ENCODE data around the gene MYO1A.
A peak's percentile ranks its signal among the peaks of the same experiment; 100 is the strongest.

Gene MYO1A

GRCh38 chr12:57049890-57050289, at the start of gene MYO1A:
Gene MYO1A (minus strand): TSS chr12:57050129. CDS start chr12:57048323, 1,806 bp downstream.
- no peak for DNase-seq

- DNase-seq, result no peak
Observed at GRCh38 chr12:57099047-57099714, 49.3 kb upstream of the MYO1A start.

- no peak for DNase-seq
Observed at GRCh38 chr12:57098546-57098945, 48.6 kb upstream of the MYO1A start.

- no peak for DNase-seq
Observed at GRCh38 chr12:57097554-57097835, 47.6 kb upstream of the MYO1A start.

GRCh38 chr12:57096748-57097553, 47.0 kb upstream of the MYO1A start:
- DNase-seq, result no peak

GRCh38 chr12:57096099-57096572, 46.2 kb upstream of the MYO1A start:
- DNase-seq, result no peak

- DNase-seq, result no peak
Observed at GRCh38 chr12:57095440-57095839, 45.5 kb upstream of the MYO1A start.

- DNase-seq, result no peak
Observed at GRCh38 chr12:57094208-57095160, 44.6 kb upstream of the MYO1A start.

- no peak for DNase-seq
Observed at GRCh38 chr12:57093415-57094207, 43.7 kb upstream of the MYO1A start.

GRCh38 chr12:57092876-57093414, 43.0 kb upstream of the MYO1A start:
- no peak for DNase-seq

GRCh38 chr12:57092529-57092862, 42.6 kb upstream of the MYO1A start:
- DNase-seq, result no peak

- DNase-seq, result no peak
Observed at GRCh38 chr12:57091638-57092528, 42.0 kb upstream of the MYO1A start.

GRCh38 chr12:57090924-57091637, 41.2 kb upstream of the MYO1A start:
- no peak for DNase-seq

- no peak for DNase-seq
Observed at GRCh38 chr12:57090490-57090889, 40.6 kb upstream of the MYO1A start.

GRCh38 chr12:57089271-57090245, 39.6 kb upstream of the MYO1A start:
- DNase-seq, result no peak

GRCh38 chr12:57088354-57089270, 38.7 kb upstream of the MYO1A start, which contains the start of gene NAB2:
Gene NAB2 (plus strand): TSS chr12:57089114. CDS start chr12:57089272, 158 bp downstream.
- peak; percentile 9 for DNase-seq

- no peak for DNase-seq
Observed at GRCh38 chr12:57087691-57088353, 37.9 kb upstream of the MYO1A start.
